Type B pancreatic cell (in vitro differentiated cells): ENCODE data around the gene NMNAT2. TPM values are rescaled to one million over a fixed set of nuclear protein-coding genes. Genes with fewer than 3 reads are reported as not detected.

Experiments
- DNase-seq: peaks from one replicate; pipeline ENCODE4 v3.0.0; 2021; ENCODE audit warnings: mixed read lengths; ENCODE audit not compliant: unreplicated experiment; ENCODE audit errors: extremely low spot score
- H3K27ac Mint-ChIP-seq: 2 replicates; pipeline ENCODE4 v1.8.0; 2021; ENCODE audit warnings: mild to moderate bottlenecking, mixed read lengths
- H3K27me3 Mint-ChIP-seq: 2 replicates; pipeline ENCODE4 v1.8.0; 2021; ENCODE audit warnings: mixed read lengths
- H3K36me3 Mint-ChIP-seq: 2 replicates; pipeline ENCODE4 v1.8.0; 2021; ENCODE audit warnings: mixed read lengths
- H3K4me1 Mint-ChIP-seq: one replicate; pipeline ENCODE4 v1.8.0; 2021; ENCODE audit warnings: mixed read lengths; ENCODE audit not compliant: unreplicated experiment
- H3K4me3 Mint-ChIP-seq: 2 replicates; pipeline ENCODE4 v1.8.0; 2021; ENCODE audit warnings: mild to moderate bottlenecking, mixed read lengths
- H3K9me3 Mint-ChIP-seq: 2 replicates; pipeline ENCODE4 v1.8.0; 2021; ENCODE audit warnings: mixed read lengths
- total RNA-seq: library from RNA; stranded (reverse); gene quantifications from 2 replicates; pipeline ENCODE4 v1.2.1, GENCODE V29; 2021; ENCODE audit warnings: low replicate concordance
- TF ChIP-seq, protein P1 (sequence below): fragments of 200-600 bp; sonication (generic); conservative IDR thresholded peaks from 2 replicates; pipeline ENCODE4 v1.5.0; 2021; ENCODE audit warnings: antibody characterized with exemption, mild to moderate bottlenecking

The NMNAT2 gene
- total RNA-seq, 1 donor from 2014 or later: 3.7 TPM

GRCh38 chr1:183327434-183328290 lies 90.5 kb downstream of the NMNAT2 start:
- Mint-ChIP-seq H3K36me3 (no peaks in the 10 kb centered on the region), H3K27me3 (no peaks in the 10 kb centered on the region), H3K4me3 (no peak overlapping the region), H3K9me3 (no peaks in the 10 kb centered on the region), H3K27ac (no peak overlapping the region), H3K4me1 (peaks cover 53% of the 10 kb centered on the region)
- TF ChIP-seq, protein P1, sequence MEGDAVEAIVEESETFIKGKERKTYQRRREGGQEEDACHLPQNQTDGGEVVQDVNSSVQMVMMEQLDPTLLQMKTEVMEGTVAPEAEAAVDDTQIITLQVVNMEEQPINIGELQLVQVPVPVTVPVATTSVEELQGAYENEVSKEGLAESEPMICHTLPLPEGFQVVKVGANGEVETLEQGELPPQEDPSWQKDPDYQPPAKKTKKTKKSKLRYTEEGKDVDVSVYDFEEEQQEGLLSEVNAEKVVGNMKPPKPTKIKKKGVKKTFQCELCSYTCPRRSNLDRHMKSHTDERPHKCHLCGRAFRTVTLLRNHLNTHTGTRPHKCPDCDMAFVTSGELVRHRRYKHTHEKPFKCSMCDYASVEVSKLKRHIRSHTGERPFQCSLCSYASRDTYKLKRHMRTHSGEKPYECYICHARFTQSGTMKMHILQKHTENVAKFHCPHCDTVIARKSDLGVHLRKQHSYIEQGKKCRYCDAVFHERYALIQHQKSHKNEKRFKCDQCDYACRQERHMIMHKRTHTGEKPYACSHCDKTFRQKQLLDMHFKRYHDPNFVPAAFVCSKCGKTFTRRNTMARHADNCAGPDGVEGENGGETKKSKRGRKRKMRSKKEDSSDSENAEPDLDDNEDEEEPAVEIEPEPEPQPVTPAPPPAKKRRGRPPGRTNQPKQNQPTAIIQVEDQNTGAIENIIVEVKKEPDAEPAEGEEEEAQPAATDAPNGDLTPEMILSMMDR: no peak
- DNase-seq: no peak

DNA sequence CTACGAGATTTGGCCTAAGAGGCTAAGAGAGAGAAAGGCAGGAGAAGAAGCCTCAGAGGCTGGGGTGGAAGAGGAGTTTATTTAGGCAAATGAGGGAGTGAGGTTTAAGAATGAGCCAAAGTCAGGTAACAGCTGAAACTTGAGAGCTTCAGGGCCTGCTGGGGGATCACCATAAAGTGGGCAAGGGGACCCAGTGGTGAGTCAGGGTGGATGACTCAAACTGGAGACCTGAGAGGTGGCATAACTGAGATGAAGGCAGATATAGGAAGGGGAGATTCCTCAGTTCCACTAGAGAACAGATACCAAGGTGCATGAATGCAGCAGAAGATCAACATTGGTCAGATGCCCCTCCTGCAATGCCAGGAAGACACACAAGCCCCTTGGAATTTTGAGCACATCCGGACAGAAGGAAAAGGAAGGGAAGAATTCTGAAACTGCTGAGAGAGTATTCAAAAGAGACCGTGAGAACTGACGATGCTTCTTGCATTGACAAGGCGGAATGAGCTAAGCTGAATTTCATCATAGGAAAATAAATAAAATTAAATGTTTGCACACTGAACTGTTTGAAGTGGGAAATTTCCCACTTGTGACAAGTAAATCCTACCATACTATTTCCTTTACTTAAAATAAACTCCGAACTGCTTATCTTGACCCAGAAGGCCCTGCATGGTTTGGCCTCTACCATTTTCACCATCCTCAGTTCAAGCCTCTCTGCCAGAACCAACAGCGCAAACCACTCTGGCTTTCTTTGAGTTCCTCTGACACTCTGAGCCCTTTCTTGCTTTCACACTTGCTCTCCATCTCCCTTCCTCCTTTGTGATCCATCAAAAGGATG lies 94.1 kb downstream of the NMNAT2 start:
- no peaks in the 10 kb centered on the region for H3K27me3 Mint-ChIP-seq
- H3K9me3 Mint-ChIP-seq: no peaks in the 10 kb centered on the region
- H3K4me1 Mint-ChIP-seq: peaks cover 30% of the 10 kb centered on the region
- H3K36me3 Mint-ChIP-seq: no peaks in the 10 kb centered on the region
- no peak overlapping the region for H3K4me3 Mint-ChIP-seq
- TF ChIP-seq, protein P1: no peak
- DNase-seq: no peak
- no peak overlapping the region for H3K27ac Mint-ChIP-seq

DNA sequence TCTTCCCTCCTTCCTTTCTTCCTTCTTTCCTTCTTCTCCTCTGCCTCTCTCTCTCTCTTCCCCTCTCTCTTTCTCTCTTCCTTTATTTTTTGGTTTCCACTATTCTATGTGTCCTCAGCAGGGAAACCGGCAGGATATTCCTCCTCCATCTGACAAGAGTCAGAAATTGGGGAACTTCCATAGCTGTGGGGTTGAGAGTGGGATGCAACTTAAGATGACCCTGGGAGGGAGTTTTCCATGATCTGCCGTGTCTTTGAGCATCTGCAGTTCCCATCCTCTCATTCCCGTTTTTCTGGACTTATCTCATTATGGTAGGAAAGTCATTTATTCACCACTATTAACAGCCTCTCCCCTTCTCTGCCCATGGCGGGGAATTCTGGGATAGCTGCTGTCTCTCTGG lies 98.6 kb downstream of the NMNAT2 start:
- TF ChIP-seq, protein P1: no peak
- no peaks in the 10 kb centered on the region for H3K27me3 Mint-ChIP-seq
- DNase-seq: no peak
- peaks cover 41% of the 10 kb centered on the region for H3K4me1 Mint-ChIP-seq
- no peaks in the 10 kb centered on the region for H3K9me3 Mint-ChIP-seq
- no peaks in the 10 kb centered on the region for H3K36me3 Mint-ChIP-seq
- no peak overlapping the region for H3K4me3 Mint-ChIP-seq
- H3K27ac Mint-ChIP-seq: no peak overlapping the region

GRCh38 chr1:183319051-183319450 lies 99.1 kb downstream of the NMNAT2 start:
- TF ChIP-seq, protein P1: no peak
- H3K4me1 Mint-ChIP-seq: peaks cover 43% of the 10 kb centered on the region
- no peak overlapping the region for H3K4me3 Mint-ChIP-seq
- H3K27ac Mint-ChIP-seq: no peak overlapping the region
- no peaks in the 10 kb centered on the region for H3K9me3 Mint-ChIP-seq
- no peak for DNase-seq
- no peaks in the 10 kb centered on the region for H3K36me3 Mint-ChIP-seq
- no peaks in the 10 kb centered on the region for H3K27me3 Mint-ChIP-seq

DNA sequence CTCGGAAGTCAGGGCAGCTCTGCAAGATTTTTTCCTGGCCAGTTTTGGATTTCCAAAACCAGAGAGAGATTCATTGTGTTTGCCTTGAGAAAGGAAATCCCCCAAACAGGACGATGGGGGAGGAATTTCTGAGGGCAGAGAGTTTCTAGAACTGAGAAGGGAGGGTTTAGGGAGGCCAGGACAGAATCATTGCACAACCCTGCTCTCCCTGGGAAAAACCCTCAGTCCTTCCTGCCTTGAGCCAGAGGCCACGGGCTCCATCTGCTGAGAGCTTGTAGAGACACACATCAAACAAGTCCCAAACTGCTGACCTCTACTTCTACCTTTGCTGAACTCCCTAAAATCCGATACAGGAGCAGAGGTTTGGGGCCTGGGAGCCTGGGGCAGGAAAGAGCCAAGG lies 99.7 kb downstream of the NMNAT2 start:
- no peak for DNase-seq
- Mint-ChIP-seq H3K36me3 (no peaks in the 10 kb centered on the region), H3K9me3 (no peaks in the 10 kb centered on the region), H3K4me1 (peaks cover 39% of the 10 kb centered on the region), H3K27ac (peak overlapping the region; percentile 65), H3K4me3 (no peak overlapping the region), H3K27me3 (no peaks in the 10 kb centered on the region)
- TF ChIP-seq, protein P1: peak; percentile 41
